CD4-positive, alpha-beta T cell treated with Interleukin-17A for 1 hour (primary cell): ENCODE results near the gene NOXA1.
"Not testable (repeated sequence)": the region's sequence is repeated elsewhere in the genome, so short reads cannot be mapped to it uniquely, and the experiment has no call there.

ENCODE experiments used
- DNase-seq: peaks from one replicate; pipeline ENCODE4 v3.0.0-alpha.2; 2020

Gene NOXA1

DNA sequence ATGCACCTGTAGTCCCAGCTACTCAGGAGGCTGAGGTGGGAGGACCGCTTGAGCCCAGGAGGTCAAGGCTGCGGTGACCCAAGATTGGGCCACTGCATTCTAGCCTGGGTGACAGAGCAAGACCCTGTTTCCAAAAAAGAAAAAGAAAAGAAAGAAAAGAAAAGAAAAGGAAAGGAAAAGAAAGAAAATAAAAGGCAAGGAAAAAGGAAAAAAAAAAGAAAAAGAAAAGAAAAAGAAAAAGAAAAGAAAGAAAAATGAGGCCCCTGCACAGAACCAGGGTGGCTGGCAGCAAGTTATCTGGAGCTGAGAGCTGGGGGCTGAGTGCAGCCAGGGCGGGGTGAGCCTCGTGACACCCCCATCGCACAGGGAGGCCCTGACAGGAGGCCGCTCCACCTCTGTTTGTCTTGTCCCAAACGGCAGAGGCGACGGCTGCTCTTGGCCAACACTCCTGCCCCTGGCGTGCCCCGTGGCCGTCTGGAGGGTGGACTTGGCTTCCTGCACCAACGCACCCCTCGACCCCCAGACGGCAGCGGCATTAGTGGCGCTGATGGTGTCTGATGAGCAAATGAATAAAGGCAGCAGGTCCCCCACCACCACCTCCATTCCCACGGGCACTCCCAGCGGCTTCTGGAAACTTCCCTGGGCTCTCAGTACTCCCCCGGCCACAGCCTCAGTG is 17.0 kb upstream of the NOXA1 start:
- no peak for DNase-seq

DNA sequence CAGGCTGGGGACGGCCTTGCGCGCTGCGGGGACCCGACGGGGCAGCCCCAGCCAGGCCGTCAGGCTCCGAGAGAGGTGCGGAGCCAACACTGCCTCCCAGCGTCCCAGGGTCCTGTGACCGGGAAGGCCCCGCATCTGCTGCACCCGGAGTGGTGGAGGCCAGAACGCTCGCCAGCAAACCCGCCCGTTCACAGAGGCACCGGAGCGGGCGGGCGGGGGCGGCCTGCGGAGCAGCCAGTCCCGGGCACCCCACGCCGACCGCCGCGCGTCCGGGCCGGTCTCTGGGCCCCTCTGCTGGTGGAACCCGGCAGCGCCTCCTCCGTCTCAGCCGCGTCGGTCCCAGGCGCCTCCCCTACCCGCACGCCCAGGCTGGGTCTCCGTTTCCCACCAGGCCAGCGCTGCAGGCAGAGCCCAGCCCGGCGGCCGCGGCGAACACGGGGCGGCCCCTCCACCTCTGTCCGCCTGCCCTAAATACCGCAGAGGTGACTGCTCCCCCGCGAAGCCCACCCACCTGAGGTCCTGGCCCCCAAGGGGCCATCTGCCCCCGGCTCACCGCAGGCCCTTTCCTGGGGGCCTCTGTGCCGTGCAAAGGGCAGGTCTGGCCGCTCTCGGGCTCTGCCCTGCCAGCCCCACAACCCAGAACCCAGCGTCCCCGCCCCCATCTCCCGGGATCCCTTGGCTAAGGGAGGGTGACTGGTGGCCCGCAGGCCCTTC is 16.2 kb upstream of the NOXA1 start:
- DNase-seq: peak; percentile 67

DNA sequence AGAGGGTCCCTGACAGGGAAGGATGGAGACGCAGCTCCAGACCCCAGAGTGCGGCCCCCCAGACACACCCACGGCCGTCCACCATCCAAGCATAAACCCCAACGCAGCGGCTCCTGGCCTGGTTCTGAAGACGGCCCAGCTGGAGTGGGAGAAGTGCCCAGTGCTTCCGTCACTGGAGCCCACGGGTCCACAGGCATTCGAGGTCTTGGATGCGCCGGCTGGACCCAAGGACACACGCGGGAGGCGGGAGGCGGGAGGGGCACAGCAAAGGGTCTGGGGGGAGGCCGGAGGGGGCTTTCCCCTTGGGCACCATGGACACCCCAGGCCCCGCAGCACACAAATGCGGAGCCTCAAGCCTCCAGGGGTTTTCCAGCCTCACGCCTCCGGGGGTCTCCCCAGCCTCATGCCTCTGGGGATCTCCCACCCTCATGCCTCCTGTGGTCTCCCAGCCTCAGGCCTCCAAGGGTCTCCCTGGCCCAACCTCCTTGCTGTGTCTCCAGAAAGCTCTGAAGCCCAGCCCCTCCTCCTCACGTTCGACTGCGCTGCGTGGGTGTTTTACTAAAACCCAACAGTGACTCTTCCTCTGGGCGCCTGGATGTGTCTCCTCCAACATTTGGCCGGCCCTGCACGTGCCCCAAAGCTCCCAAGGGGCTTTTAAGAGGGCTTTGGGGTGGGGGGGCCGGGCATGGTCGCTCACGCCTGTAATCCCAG is 15.4 kb upstream of the NOXA1 start:
- no peak for DNase-seq

GRCh38 chr9:137408651-137409405 is 14.4 kb upstream of the NOXA1 start:
- DNase-seq: no peak

DNA sequence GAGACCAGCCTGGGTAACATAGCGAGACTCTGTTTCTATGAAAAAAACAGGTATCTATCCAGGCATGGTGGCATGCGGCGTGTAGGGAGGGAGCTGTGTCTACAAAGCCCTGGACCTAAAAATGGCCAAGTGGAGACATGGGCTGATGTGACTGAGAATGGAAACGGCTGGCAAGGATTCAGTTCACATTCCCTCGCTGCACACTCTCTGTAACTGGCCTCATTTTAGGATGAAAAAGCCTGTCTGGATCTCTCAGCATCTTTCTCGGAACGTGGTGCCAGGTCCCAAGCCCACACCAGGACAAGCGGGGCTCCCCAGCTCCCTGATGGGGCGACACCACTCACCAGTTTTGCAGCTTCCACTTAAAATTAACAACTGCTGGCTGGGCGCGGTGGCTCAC is 13.7 kb upstream of the NOXA1 start:
- DNase-seq: no peak

DNA sequence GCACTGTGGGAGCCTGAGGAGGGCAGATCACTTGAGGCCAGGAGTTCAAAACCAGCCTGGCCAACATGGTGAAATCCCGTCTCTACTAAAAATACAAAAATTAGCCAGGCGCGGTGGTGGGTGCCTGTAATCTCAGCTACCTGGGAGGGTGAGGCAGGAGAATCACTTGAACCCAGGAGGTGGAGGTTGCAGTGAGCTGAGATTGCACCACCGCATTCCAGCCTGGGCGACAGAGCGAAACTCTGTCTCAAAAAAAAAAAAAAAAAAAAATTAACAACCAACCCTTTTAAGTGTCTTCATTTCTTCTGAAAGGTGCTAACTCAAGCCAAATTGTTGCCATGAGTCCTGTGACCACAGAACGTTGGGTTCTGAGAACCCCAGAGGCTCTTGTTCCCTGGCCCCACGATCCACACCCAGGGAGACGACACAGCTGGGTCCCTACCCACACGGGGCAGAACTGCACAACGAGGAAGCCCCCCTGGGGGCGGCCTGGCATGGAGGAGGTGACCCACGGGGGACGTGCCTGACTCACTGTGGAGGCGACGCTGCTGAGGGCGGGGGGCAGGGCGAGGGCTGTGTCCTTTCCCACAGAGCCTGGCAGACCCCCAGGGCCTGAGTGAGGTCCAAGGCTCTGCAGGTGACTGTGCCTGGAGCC is 12.8 kb upstream of the NOXA1 start:
- DNase-seq: not testable (repeated sequence)

GRCh38 chr9:137410891-137411249 is 12.3 kb upstream of the NOXA1 start:
- no peak for DNase-seq

- no peak for DNase-seq
Measured at GRCh38 chr9:137411260-137411644, 11.9 kb upstream of the NOXA1 start.

DNA sequence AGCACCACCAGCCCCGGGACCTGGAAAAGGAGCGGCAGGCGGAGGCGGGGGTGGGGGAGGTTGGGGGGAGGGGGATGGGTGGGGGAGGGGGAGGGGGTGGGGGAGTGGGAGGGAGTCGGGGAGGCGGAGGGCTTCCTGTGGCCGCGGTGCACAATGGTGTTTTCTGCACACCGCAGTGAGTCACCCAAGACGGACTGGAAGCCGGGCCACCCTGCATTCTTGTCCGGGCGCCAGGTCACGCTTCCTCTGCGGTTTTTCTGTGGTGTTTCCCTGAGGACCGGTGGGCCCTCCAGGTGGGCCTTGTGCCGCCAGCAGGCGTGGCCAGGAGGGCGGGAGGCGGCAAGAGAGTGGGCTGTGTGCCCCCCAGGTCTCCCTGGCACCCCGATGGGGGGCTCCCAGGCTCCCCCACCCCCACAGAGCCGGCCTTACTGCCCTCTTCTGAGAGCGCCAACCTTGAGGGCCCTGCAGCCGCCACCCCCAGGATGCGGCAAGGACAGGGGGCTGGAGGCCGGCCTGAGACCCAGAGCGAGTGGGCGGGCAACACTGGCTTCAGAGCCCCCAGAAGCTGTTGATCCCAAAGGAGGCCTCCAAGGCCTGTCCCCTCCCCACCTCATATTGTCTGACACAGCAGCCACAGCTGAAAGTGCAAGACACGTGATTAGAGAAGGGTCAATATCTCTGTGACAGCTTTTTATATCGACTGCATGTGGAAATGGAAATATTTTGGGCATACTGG is 11.4 kb upstream of the NOXA1 start:
- peak; percentile 48 for DNase-seq

- DNase-seq: no peak
Measured at GRCh38 chr9:137412431-137412830, 10.8 kb upstream of the NOXA1 start.

GRCh38 chr9:137415451-137415850 is 7.7 kb upstream of the NOXA1 start:
- no peak for DNase-seq

- DNase-seq: no peak
Measured at GRCh38 chr9:137416006-137416562, 7.1 kb upstream of the NOXA1 start.

- DNase-seq: no peak
Measured at GRCh38 chr9:137416563-137417151, 6.5 kb upstream of the NOXA1 start.

GRCh38 chr9:137417161-137418021 is 5.8 kb upstream of the NOXA1 start:
- peak; percentile 6 for DNase-seq

DNA sequence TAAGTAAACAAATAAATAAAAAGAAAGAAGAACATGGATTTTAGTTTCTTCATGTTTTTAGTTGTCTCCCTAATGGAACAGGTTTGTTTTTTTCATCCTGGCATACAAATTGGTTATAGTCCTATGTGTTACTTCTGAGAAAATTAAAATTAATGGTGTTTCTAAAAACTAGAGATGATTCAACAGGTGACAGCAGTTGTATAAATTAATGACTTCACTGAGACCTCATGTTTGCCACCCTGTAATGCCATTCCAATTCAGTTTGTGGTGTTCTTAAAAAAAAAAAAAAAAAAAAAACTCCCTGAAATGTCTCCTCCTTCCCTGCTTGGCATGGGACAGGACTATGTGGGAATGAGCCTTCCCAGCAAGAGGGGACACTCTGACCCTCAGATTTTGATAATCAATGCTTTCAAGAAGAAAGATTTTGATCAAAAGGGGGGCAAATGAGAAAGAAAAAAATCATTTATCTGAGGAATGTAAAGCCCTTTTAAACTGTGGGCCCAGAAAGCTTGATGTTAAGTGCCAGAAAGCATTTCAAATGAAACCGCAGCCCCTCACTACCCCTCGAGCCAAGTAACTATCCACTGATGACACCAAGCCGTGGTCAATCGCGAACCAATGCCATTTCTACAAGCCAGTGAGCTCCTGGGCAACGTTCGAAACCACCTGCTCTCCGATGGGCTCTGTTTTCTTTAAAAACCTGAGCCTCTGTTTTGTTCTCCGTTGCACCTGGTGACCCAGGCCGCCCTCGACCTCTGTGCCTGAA is 1.2 kb upstream of the NOXA1 start:
- DNase-seq: no peak

DNA sequence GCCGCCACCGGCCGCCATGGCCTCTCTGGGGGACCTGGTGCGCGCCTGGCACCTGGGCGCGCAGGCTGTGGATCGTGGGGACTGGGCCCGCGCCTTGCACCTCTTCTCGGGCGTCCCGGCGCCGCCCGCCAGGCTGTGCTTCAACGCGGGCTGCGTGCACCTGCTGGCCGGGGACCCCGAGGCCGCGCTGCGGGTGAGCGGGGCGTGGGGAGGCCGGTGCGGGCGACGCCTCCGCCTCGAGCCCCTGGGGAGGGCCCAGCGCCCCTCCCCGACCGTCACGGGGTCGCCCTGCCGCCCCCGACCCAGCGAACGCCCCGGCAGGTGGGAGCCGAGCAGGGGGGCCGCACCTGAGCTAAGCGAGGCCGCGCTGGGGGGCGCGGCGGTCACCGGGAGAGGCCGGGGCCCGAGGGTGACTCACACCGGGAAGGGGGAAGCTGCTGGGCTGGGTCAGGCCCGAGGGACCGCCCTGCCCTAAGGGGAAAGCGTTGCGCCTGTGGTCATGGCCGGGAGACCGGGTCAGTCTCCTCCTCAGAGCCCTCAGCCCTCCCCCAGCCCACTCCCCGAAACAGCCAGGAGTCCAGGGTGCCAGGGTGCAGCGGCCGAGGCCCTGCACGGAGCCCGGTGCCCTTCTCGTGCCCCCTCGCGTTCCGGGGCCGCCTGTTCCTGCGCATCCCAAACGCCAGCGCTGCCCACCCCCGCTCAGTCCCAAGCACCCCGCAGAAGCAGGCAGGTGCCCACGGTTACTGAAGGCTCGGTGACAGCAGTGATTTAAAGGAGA is 510 bp downstream of the NOXA1 start:
- DNase-seq: no peak

GRCh38 chr9:137426018-137426681 is 3.0 kb downstream of the NOXA1 start:
- no peak for DNase-seq
